ENCODE measurements around the gene ADARB2. TPM values are rescaled to one million over a fixed set of nuclear protein-coding genes. Genes with fewer than 3 reads are reported as not detected.
"Not testable (repeated sequence)": the region's sequence is repeated elsewhere in the genome, so short reads cannot be mapped to it uniquely, and the experiment has no call there.

The ADARB2 gene
- total RNA-seq, 3 donors from 2014 or later: 0.03 to 0.05 TPM; not detected in 1

DNA sequence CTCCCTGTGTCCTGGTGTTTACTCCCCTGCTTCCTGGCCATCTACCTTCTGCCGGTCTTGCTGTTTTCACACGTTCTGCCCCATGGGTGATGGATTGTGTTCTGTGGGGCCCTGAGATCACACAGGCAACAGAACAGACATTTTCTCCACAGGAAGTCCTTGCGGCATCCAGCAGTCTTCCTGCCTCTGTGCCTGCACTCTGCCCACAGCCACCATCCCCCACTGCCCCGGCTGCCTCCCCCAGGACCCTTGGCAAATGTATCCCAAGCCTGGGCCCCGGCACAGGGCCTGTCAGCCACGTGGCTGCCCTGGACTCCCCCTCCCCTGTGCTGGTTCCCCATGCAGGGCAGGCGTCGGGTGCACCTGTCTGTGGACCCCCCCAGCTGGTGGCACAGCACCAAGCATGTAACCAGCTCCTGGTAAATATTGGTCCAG lies 497.0 kb downstream of the ADARB2 start:
- Mint-ChIP-seq H3K4me1 (ENCODE audit: low read depth) (peaks cover 6% of the 10 kb centered on the region), H3K9me3 (no peaks in the 10 kb centered on the region), H3K27me3 (ENCODE audit: low read depth) (peaks cover 8% of the 10 kb centered on the region), H3K4me3 (peak overlapping the region; percentile 70), H3K36me3 (ENCODE audit: insufficient read depth) (no peaks in the 10 kb centered on the region)
- ATAC-seq (no peak), DNase-seq (no peak)

GRCh38 chr10:1233031-1233430 lies 504.3 kb downstream of the ADARB2 start:
- ATAC-seq (no peak), DNase-seq (no peak)
- Mint-ChIP-seq H3K36me3 (ENCODE audit: insufficient read depth) (no peaks in the 10 kb centered on the region), H3K4me1 (ENCODE audit: low read depth) (no peaks in the 10 kb centered on the region), H3K9me3 (no peaks in the 10 kb centered on the region), H3K27me3 (ENCODE audit: low read depth) (no peaks in the 10 kb centered on the region), H3K4me3 (no peak overlapping the region)

- ATAC-seq (no peak), DNase-seq (no peak)
- H3K27me3 Mint-ChIP-seq (ENCODE audit: low read depth): peaks cover 2% of the 10 kb centered on the region
- H3K9me3 Mint-ChIP-seq: no peaks in the 10 kb centered on the region
- H3K36me3 Mint-ChIP-seq (ENCODE audit: insufficient read depth): no peaks in the 10 kb centered on the region
- no peak overlapping the region for H3K4me3 Mint-ChIP-seq
- no peaks in the 10 kb centered on the region for H3K4me1 Mint-ChIP-seq (ENCODE audit: low read depth)
Observed at GRCh38 chr10:1232164-1232911, 505.0 kb downstream of the ADARB2 start.

DNA sequence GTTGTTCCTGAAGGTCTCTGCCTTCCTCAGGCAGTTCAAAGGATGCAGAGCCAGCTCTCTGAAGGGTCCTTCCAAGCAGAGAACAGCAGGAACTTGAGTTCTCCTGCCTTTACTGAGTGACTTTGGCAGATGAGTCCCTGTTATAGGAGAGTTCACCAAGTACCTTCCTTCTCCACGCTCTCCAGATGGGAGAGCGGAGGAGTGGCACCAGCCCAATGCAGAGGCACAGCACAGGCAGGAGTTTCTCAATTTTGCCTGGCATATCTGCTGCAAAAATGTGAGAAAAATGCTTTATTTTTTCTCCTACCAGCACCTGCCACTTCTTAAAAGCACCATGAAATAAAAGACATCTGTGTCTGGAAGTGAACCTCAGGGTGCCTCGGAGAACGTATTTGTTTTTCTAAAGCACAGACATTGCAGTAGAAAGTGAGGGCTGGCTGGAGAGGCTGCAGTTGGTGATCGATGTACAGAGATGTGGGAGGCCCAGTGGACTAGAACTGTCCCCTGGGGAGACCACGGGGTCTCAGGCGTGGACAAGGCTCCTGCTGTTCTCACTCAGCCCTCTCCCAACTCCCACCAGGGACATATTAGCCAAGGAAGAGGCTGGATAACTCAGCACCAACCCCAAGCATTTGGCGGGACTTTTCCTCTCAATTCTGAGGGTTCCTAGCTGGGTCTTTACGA lies 506.6 kb downstream of the ADARB2 start:
- H3K36me3 Mint-ChIP-seq (ENCODE audit: insufficient read depth): no peaks in the 10 kb centered on the region
- peaks cover 7% of the 10 kb centered on the region for H3K27me3 Mint-ChIP-seq (ENCODE audit: low read depth)
- DNase-seq (no peak), ATAC-seq (no peak)
- H3K4me3 Mint-ChIP-seq: no peak overlapping the region
- H3K9me3 Mint-ChIP-seq: no peaks in the 10 kb centered on the region
- no peaks in the 10 kb centered on the region for H3K4me1 Mint-ChIP-seq (ENCODE audit: low read depth)

GRCh38 chr10:1230138-1230537 lies 507.2 kb downstream of the ADARB2 start:
- no peak for DNase-seq
- ATAC-seq: no peak
- H3K27me3 Mint-ChIP-seq (ENCODE audit: low read depth): peaks cover 7% of the 10 kb centered on the region

GRCh38 chr10:1229574-1229973 lies 507.8 kb downstream of the ADARB2 start:
- DNase-seq (no peak), ATAC-seq (no peak)
- H3K4me1 Mint-ChIP-seq (ENCODE audit: low read depth): no peaks in the 10 kb centered on the region
- H3K27me3 Mint-ChIP-seq (ENCODE audit: low read depth): peaks cover 8% of the 10 kb centered on the region
- H3K4me3 Mint-ChIP-seq: no peak overlapping the region
- no peaks in the 10 kb centered on the region for H3K9me3 Mint-ChIP-seq
- H3K36me3 Mint-ChIP-seq (ENCODE audit: insufficient read depth): no peaks in the 10 kb centered on the region

More at GRCh38 chr10:1230138-1230537, 507.2 kb downstream of the ADARB2 start:
- Mint-ChIP-seq H3K9me3 (no peaks in the 10 kb centered on the region), H3K4me1 (ENCODE audit: low read depth) (no peaks in the 10 kb centered on the region), H3K36me3 (ENCODE audit: insufficient read depth) (no peaks in the 10 kb centered on the region), H3K4me3 (no peak overlapping the region)

GRCh38 chr10:1229116-1229515 lies 508.2 kb downstream of the ADARB2 start:
- Mint-ChIP-seq H3K36me3 (ENCODE audit: insufficient read depth) (no peaks in the 10 kb centered on the region), H3K4me3 (no peak overlapping the region), H3K27me3 (ENCODE audit: low read depth) (peaks cover 9% of the 10 kb centered on the region), H3K4me1 (ENCODE audit: low read depth) (no peaks in the 10 kb centered on the region), H3K9me3 (no peaks in the 10 kb centered on the region)
- DNase-seq (no peak), ATAC-seq (no peak)

GRCh38 chr10:1228467-1228975 lies 508.8 kb downstream of the ADARB2 start:
- H3K4me3 Mint-ChIP-seq: no peak overlapping the region
- peaks cover 9% of the 10 kb centered on the region for H3K27me3 Mint-ChIP-seq (ENCODE audit: low read depth)
- DNase-seq (no peak), ATAC-seq (no peak)
- no peaks in the 10 kb centered on the region for H3K9me3 Mint-ChIP-seq
- no peaks in the 10 kb centered on the region for H3K36me3 Mint-ChIP-seq (ENCODE audit: insufficient read depth)
- no peaks in the 10 kb centered on the region for H3K4me1 Mint-ChIP-seq (ENCODE audit: low read depth)

DNA sequence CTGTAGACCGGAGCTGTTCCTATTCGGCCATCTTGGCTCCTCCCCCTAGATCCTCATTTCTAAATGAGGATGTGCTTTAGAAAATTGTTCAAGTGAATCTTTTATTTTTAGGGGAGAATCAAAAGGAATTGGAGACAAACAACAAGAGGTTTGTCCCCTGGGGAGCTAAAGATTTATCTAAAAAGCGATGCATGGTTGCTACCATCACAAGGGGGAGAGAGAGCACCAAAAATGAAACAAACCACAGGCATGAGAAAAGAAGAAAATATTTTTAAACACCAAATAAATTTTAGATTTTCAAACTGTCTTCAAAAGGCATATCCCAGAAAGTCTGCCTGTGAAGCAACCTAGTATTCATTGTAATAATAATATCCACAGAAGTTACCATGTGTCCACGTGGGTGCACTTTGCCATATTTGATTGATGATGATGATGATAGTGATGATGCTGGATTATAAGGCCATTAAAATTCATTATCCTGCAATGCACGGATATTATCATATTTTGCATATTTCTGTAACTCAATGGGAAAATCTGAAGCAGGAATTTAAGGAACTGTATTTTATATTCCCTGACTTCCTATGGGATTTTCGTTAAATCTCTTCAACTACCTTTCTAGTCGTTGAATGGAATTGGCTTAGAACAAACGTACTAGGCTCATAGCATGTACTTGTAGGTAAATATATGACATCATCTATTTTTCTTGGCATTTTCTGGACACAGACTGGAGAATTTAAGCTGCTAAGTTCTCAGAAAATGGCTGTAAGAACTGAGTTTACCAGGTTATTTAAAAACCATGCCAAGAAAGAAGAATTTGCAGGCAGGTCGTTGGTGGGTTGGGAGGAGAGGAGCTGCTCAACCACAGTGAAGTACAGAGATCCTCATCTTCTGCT lies 509.6 kb downstream of the ADARB2 start:
- H3K27me3 Mint-ChIP-seq (ENCODE audit: low read depth): peaks cover 9% of the 10 kb centered on the region
- no peaks in the 10 kb centered on the region for H3K36me3 Mint-ChIP-seq (ENCODE audit: insufficient read depth)

GRCh38 chr10:1226907-1227306 lies 510.4 kb downstream of the ADARB2 start:
- not testable (repeated sequence) for H3K4me1 Mint-ChIP-seq (ENCODE audit: low read depth); ATAC-seq; H3K36me3 Mint-ChIP-seq (ENCODE audit: insufficient read depth); H3K9me3 Mint-ChIP-seq; H3K4me3 Mint-ChIP-seq; DNase-seq; H3K27me3 Mint-ChIP-seq (ENCODE audit: low read depth)

More for the DNA sequence above, 509.6 kb downstream of the ADARB2 start:
- DNase-seq (no peak), ATAC-seq (no peak)
- H3K9me3 Mint-ChIP-seq: no peaks in the 10 kb centered on the region
- no peak overlapping the region for H3K4me3 Mint-ChIP-seq
- H3K4me1 Mint-ChIP-seq (ENCODE audit: low read depth): no peaks in the 10 kb centered on the region

GRCh38 chr10:1219874-1220273 lies 517.5 kb downstream of the ADARB2 start:
- ATAC-seq; H3K4me1 Mint-ChIP-seq (ENCODE audit: low read depth); H3K36me3 Mint-ChIP-seq (ENCODE audit: insufficient read depth); H3K27me3 Mint-ChIP-seq (ENCODE audit: low read depth); H3K9me3 Mint-ChIP-seq; H3K4me3 Mint-ChIP-seq; DNase-seq: not testable (repeated sequence)

- no peak overlapping the region for H3K4me3 Mint-ChIP-seq
Observed at GRCh38 chr10:1217661-1218060, 519.7 kb downstream of the ADARB2 start.

DNA sequence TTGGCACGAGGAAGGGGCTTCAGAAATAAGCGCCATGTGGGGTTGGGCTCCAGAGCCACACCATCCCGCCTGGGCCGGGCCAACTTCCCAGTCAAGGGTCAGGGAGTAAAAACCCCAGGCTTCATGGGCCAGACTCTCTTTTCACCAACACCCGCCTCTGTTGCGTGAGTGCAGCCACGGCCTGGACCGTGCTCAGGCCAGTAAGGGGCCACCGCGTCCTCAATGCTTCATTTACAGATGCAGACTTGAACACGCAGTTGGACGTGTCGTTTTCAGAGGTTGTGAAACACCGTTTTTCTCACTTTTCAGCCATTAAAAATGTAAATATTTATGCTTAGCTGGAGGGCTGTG lies 520.1 kb downstream of the ADARB2 start:
- no peak for DNase-seq
- H3K4me1 Mint-ChIP-seq (ENCODE audit: low read depth): no peaks in the 10 kb centered on the region
- no peaks in the 10 kb centered on the region for H3K27me3 Mint-ChIP-seq (ENCODE audit: low read depth)
- H3K36me3 Mint-ChIP-seq (ENCODE audit: insufficient read depth): no peaks in the 10 kb centered on the region
- no peak for ATAC-seq
- H3K9me3 Mint-ChIP-seq: no peaks in the 10 kb centered on the region
- H3K4me3 Mint-ChIP-seq: no peak overlapping the region

More at GRCh38 chr10:1217661-1218060, 519.7 kb downstream of the ADARB2 start:
- H3K36me3 Mint-ChIP-seq (ENCODE audit: insufficient read depth): no peaks in the 10 kb centered on the region
- H3K27me3 Mint-ChIP-seq (ENCODE audit: low read depth): no peaks in the 10 kb centered on the region
- H3K4me1 Mint-ChIP-seq (ENCODE audit: low read depth): no peaks in the 10 kb centered on the region
- DNase-seq: no peak
- H3K9me3 Mint-ChIP-seq: no peaks in the 10 kb centered on the region
- ATAC-seq: no peak

DNA sequence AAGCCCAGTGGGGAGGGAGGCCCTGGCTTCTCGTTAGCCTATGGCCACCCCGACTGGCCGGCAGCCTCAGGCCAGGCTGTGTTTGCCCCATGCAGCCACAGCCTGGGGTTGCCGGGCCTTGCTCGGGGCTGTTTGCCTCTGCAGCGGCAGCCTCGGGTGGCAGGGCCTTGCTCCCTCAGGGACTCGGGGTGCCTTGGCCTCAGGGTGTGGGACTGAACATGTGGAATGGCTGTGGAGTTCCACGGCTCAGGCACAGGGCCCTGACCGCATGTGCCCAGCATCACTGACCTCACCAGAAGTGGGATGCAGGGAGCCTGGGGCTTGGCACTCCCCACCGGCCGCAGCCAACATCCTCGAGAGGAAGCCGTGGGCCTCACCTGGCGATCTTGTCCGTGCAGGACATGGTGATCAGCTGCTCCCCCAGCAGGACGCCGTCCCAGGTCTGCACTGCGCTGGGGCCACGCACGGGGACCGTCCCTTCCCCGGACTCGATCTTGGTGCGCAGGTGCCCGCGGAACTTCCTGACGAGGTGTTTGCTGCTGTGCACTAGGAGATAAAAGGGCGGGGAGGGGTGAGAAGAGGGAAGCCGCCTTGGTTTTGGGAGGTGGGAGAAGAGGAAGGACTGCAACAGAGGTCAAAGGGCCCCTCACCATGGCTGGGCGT lies 520.6 kb downstream of the ADARB2 start:
- DNase-seq (no peak), ATAC-seq (no peak)
- no peaks in the 10 kb centered on the region for H3K36me3 Mint-ChIP-seq (ENCODE audit: insufficient read depth)
- H3K4me1 Mint-ChIP-seq (ENCODE audit: low read depth): no peaks in the 10 kb centered on the region
- H3K4me3 Mint-ChIP-seq: no peak overlapping the region
- H3K9me3 Mint-ChIP-seq: no peaks in the 10 kb centered on the region
- H3K27me3 Mint-ChIP-seq (ENCODE audit: low read depth): no peaks in the 10 kb centered on the region
